DMS53 treated with DMSO at 0.1 percent for 48 hours (cell line): ENCODE measurements around the gene CENPU.
A peak's percentile ranks its signal among the peaks of the same experiment; 100 is the strongest.
"Not testable (repeated sequence)": the region's sequence is repeated elsewhere in the genome, so short reads cannot be mapped to it uniquely, and the experiment has no call there.

Experiments
- DNase-seq: peaks from one replicate; lab custom pipeline; 2025; ENCODE audit not compliant: unreplicated experiment; lab: John Stamatoyannopoulos, UW

Gene CENPU

GRCh38 chr4:184733654-184734524, at the start of gene CENPU:
CENPU (minus strand) TSS chr4:184734096; CDS start chr4:184734062, 34 bp downstream.
- DNase-seq: peak; percentile 91

GRCh38 chr4:184782731-184783373, 49.0 kb upstream of the CENPU start:
- DNase-seq: no peak

GRCh38 chr4:184779160-184779559, 45.3 kb upstream of the CENPU start:
- not testable (repeated sequence) for DNase-seq

- no peak for DNase-seq
Observed at GRCh38 chr4:184778325-184778724, 44.4 kb upstream of the CENPU start.

GRCh38 chr4:184776821-184777220, 42.9 kb upstream of the CENPU start:
- no peak for DNase-seq

- DNase-seq: no peak
Observed at GRCh38 chr4:184775854-184776555, 42.1 kb upstream of the CENPU start.

GRCh38 chr4:184774152-184774551, 40.3 kb upstream of the CENPU start:
- no peak for DNase-seq

- no peak for DNase-seq
Observed at GRCh38 chr4:184771416-184771815, 37.5 kb upstream of the CENPU start.

- no peak for DNase-seq
Observed at GRCh38 chr4:184769141-184769765, 35.4 kb upstream of the CENPU start.

GRCh38 chr4:184768296-184768695, 34.4 kb upstream of the CENPU start:
- DNase-seq: no peak

GRCh38 chr4:184766446-184766845, 32.5 kb upstream of the CENPU start:
- DNase-seq: no peak

- no peak for DNase-seq
Observed at GRCh38 chr4:184765473-184766340, 31.8 kb upstream of the CENPU start.

GRCh38 chr4:184764601-184765000, 30.7 kb upstream of the CENPU start:
- DNase-seq: no peak

GRCh38 chr4:184763150-184763780, 29.4 kb upstream of the CENPU start:
- DNase-seq: no peak

GRCh38 chr4:184762100-184762499, 28.2 kb upstream of the CENPU start:
- no peak for DNase-seq

GRCh38 chr4:184760681-184761080, 26.8 kb upstream of the CENPU start:
- no peak for DNase-seq

GRCh38 chr4:184757810-184758209, 23.9 kb upstream of the CENPU start:
- no peak for DNase-seq

GRCh38 chr4:184756399-184756798, 22.5 kb upstream of the CENPU start:
- DNase-seq: no peak

- DNase-seq: no peak
Observed at GRCh38 chr4:184755278-184755677, 21.4 kb upstream of the CENPU start.
